ENCODE data around the gene FYN. TPM values are rescaled to one million over a fixed set of nuclear protein-coding genes. Genes with fewer than 3 reads are reported as not detected.
"Not testable (repeated sequence)": the region's sequence is repeated elsewhere in the genome, so short reads cannot be mapped to it uniquely, and the experiment has no call there.

The FYN gene
- total RNA-seq, 2 donors from 2014 or later = 25.7 to 83.1 TPM

GRCh38 chr6:111681860-111682259, 191.4 kb downstream of the FYN start:
- Histone ChIP-seq H3K27ac (no peak overlapping the region), H3K9me3 (no peaks in the 10 kb centered on the region), H3K36me3 (replicated peaks in 1 of 2; ENCODE audit: insufficient read depth in 1 of 2, low read depth in 2 of 2) (no peaks in the 10 kb centered on the region), H3K4me3 (no peak overlapping the region), H3K27me3 (no peaks in the 10 kb centered on the region), H3K4me1 (peaks cover 15% of the 10 kb centered on the region)
- intact Hi-C loops (cut with DNase I) = no loop called here
- DNase-seq = no peak
- no peak for ATAC-seq
- no peak for TF ChIP-seq POLR2A (IDR thresholded peaks at IDR 0.05)
- no peak for TF ChIP-seq CTCF (IDR thresholded peaks at IDR 0.05)
- WGBS, 2 donors = 79 to 83% methylated on average over 3 of the region's 3 CpGs

- H3K36me3 ChIP-seq (replicated peaks in 1 of 2; ENCODE audit: insufficient read depth in 1 of 2, low read depth in 2 of 2); H3K27me3 ChIP-seq; H3K4me3 ChIP-seq; H3K9me3 ChIP-seq; H3K27ac ChIP-seq; ATAC-seq; DNase-seq; intact Hi-C loops (cut with DNase I); H3K4me1 ChIP-seq: not testable (repeated sequence)
- WGBS, 2 donors = 88 to 99% methylated on average over 6 of the region's 6 CpGs
Observed at GRCh38 chr6:111680811-111681609, 192.2 kb downstream of the FYN start.

GRCh38 chr6:111680015-111680712, 193.1 kb downstream of the FYN start:
- Histone ChIP-seq H3K9me3 (no peaks in the 10 kb centered on the region), H3K27ac (no peak overlapping the region), H3K27me3 (no peaks in the 10 kb centered on the region), H3K4me3 (no peak overlapping the region), H3K4me1 (peaks cover 8% of the 10 kb centered on the region), H3K36me3 (replicated peaks in 1 of 2; ENCODE audit: insufficient read depth in 1 of 2, low read depth in 2 of 2) (no peaks in the 10 kb centered on the region)
- 82 to 86% methylated on average over 7 of the region's 7 CpGs for WGBS, 2 donors
- DNase-seq = no peak
- TF ChIP-seq POLR2A (IDR thresholded peaks at IDR 0.05) = no peak
- TF ChIP-seq CTCF (IDR thresholded peaks at IDR 0.05) = no peak
- no peak for ATAC-seq
- intact Hi-C loops (cut with DNase I) = no loop called here

GRCh38 chr6:111679126-111679858, 194.0 kb downstream of the FYN start:
- Histone ChIP-seq H3K9me3 (no peaks in the 10 kb centered on the region), H3K4me1 (peaks cover 8% of the 10 kb centered on the region), H3K27me3 (no peaks in the 10 kb centered on the region), H3K4me3 (no peak overlapping the region), H3K27ac (no peak overlapping the region), H3K36me3 (replicated peaks in 1 of 2; ENCODE audit: insufficient read depth in 1 of 2, low read depth in 2 of 2) (no peaks in the 10 kb centered on the region)
- DNase-seq (no peak), ATAC-seq (no peak)
- intact Hi-C loops (cut with DNase I) = no loop called here
- 64 to 73% methylated on average over 5 of the region's 5 CpGs for WGBS, 2 donors
- TF ChIP-seq POLR2A (IDR thresholded peaks at IDR 0.05) (no peak), CTCF (IDR thresholded peaks at IDR 0.05) (no peak)
